Measurements from ENCODE around the gene CYTH3.

Gene CYTH3

DNA sequence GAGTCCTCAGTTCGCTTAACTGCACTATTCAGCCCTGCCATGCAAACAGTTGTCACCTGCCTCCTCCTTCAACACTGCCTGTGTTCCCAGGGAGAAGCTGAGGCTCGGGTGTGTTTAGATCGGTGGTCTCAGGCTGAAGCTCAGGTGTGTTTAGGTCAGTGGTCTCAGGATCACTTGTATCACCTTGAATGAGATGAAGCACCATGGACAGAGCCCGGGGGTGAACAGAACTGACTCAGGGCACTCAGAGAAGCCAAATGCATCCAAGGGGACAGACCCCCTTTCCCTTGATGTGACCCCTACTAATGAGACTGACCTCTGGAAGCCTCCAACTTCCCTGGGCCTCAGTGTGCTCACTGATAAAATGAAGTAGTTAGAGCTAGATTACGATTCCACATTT, 84.0 kb downstream of the CYTH3 start:
- DNase-seq, result no peak

GRCh38 chr7:6186577-6186976, 85.8 kb downstream of the CYTH3 start:
- DNase-seq, result no peak

- no peak for DNase-seq
Measured at GRCh38 chr7:6182993-6183392, 89.4 kb downstream of the CYTH3 start.

GRCh38 chr7:6181136-6181535, 91.3 kb downstream of the CYTH3 start:
- DNase-seq, result no peak

GRCh38 chr7:6180344-6180725, 92.1 kb downstream of the CYTH3 start:
- DNase-seq, result no peak

- no peak for DNase-seq
Measured at GRCh38 chr7:6179620-6180343, 92.6 kb downstream of the CYTH3 start.

DNA sequence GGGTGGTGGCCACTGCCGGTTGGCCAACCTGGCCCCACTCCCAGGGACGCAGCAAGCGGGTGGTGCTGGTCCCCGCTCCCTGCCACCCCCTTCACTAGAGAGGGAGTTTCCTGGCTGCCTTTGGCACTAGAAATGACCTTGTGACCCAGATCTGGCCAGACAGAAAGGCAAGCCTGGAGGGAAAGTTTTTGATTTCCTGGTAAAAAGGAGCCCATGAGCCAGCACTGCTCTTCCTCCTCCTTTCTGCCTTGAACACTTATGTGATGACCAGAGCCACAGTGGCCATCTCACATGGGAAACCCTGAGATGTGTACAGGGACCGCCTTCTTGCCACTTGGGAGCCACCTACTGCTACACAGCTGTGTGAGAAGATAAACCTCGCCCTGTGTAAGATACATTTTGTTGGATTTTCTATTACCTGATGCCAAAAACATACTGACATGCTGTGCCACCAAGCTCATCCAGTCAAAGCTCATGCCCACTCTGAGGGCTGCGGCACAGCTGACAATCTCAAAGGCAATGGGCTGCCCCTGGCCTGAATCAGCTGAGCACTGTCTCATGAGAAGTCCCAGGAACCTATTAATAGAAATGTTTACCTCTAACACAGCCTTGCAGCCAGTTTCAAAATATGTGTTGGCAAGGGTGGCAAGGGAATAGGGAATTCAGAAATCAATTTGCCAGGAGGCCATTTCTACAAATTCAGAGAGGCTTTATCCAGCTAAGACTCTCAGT, 94.0 kb downstream of the CYTH3 start:
- DNase-seq, result no peak

GRCh38 chr7:6175645-6176044, 96.8 kb downstream of the CYTH3 start:
- DNase-seq, result no peak

GRCh38 chr7:6172910-6173295, 99.5 kb downstream of the CYTH3 start:
- no peak for DNase-seq

- DNase-seq, result no peak
Measured at GRCh38 chr7:6172224-6172909, 100.1 kb downstream of the CYTH3 start.

- DNase-seq, result no peak
Measured at GRCh38 chr7:6171532-6172223, 100.7 kb downstream of the CYTH3 start.

DNA sequence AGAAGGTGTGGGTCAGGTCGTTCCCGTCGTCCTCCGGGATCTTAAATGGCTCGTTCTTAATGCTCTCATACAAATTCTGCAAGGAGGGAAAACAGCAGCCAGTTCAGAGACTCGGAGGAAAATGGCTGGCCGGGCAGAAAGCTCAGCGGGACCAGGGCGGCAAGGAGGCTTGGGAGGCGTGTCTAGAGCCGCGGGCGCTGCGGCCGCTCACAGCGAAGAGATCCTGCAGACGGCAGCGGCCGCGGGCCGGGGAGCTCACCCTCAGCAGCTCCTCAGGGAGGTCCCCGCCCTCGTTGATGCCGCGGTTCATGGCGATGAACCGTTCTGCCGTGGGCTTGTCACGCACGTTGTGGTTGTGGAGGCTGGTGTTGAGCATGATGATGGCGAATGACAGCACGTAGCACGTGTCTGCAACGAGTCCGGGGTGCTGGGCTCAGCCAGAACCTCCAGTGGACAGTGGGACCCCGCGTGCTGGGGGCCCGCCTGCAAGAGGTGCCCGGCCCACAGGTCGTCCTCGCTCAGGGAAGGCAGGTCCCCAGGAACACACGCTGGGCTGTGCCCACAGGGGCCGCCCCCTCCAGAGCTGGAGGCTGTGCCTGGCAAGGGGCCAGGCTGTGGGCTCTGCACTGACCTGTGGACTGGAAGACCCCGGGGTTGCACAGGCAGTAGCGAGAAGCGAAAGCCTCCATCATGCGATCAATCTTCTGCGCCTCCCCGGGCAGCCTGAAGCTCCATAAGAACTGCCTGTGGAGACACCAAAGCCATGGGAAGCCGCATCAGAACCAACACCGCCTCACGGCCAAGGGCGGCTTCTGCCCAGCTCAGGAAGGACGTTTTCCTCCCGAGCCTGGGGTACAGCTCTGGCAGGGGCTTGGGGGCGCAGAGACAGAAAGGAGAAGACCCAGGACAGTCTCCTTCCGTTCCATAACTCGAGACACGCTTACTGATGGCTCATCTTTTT, 101.6 kb downstream of the CYTH3 start:
- DNase-seq, result no peak

- DNase-seq, result no peak
Measured at GRCh38 chr7:6169805-6170520, 102.5 kb downstream of the CYTH3 start.

- peak; percentile 87 for DNase-seq
Measured at GRCh38 chr7:6168477-6168868, 104.0 kb downstream of the CYTH3 start.

DNA sequence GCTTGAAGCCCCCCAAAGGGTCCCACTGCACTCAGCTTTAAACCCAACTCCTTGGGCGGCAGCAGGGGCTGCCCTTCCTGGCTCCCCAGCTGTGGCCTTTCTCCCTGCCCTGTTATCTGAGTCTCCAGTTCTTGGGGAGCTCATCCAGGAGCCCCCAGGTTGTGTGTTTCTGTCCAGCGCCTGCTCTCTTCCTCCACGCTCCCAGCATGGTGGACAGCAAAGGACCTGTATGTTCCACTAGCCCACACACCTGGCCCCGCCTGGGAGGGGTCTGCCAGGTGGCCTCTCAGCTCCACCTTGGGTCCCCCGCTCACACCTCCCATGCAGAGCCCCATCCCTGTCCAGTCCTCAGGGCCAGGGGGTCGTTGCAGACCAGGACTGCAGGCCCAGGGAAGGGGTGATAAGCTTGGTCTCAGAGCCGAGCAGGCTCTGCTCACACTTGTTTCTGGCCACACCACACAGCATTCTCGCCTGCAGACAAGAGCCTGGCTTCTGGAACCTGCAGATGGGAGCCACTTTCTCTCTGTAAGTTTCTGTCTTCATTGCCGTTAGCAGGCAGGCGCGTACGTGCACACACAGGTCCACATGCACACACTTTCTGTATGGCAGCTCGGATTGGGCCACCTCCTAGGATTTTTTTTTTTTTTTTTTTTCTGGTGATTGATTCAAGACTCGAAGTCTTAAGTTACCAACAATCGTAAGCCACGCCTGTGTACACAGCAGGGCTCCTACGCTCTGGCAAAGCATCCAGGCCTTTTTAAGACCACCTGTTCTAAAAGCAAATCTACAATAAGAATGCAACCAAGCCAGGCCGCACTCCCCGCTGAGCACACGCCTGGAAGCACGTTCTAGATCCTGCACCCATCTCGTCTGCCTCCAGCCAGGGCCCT, 104.6 kb downstream of the CYTH3 start:
- peak; percentile 97 for DNase-seq

DNA sequence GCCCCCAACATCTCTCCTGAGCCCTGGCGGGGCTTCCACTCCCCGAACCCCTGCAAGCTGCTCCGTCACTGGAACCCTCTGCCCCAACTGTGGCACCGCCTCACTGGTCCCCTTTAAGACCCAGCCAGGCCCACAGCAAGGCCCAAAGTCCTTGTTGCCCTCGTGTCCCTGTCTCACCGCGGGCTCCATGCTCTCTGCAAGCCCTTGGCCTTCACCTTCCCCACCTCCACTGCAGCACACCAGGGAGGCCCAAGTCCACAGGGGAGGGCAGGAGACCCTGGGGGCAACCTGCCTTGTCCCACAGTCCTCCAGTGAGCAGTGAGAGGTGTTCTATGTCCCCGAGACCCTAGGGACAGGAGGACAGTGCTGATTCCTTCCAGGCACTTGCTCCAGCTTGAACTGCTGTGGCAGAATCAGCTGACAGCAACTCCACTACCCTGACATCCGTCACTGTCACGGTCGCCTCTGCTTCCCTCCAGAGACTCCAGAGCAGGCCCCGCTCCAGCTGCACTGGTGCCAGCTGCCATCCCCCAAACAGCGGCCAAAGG, 105.3 kb downstream of the CYTH3 start:
- DNase-seq, result peak; percentile 75

- peak; percentile 48 for DNase-seq
Measured at GRCh38 chr7:6166443-6166891, 106.0 kb downstream of the CYTH3 start.

- no peak for DNase-seq
Measured at GRCh38 chr7:6165521-6166320, 106.7 kb downstream of the CYTH3 start.

- DNase-seq, result no peak
Measured at GRCh38 chr7:6165075-6165474, 107.3 kb downstream of the CYTH3 start.
